Measurements from ENCODE around the gene SNX7. TPM values are rescaled to one million over a fixed set of nuclear protein-coding genes. Genes with fewer than 3 reads are reported as not detected.
A peak's percentile ranks its signal among the peaks of the same experiment; 100 is the strongest.

The SNX7 gene
- total and polyA plus RNA-seq, 9 of the 15 experiments (the other 6 are each of a cell fraction or from before 2014, with no cell fraction given), result 0.09 TPM; not detected in 8

DNA sequence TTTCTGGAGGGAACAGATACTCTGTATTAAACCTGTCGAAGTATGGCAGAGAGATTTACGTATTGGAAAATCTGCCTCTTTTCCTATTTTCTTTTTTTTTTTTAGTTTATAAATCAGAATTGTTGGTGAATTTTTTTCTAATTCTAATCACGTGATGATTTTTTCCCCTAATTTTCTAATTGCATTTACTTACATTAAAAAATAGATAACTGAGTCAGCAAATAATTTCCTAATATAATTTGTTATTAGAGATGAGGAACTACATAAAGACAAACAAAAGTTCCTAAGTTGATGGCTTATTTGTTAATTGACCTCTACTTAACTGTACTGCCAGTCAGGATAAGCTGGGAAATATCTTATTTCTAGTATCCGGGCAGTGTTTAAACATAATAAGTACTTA, 34.6 kb downstream of the SNX7 start:
- DNase-seq (ENCODE audit: extremely low read depth in 1 of 4, low spot score in 3 of 4) (no peak), FAIRE-seq (no peak), ATAC-seq (no peak)
- Histone ChIP-seq H3K4me3 (no peak overlapping the region), H3K9me3 (replicated peaks; ENCODE audit: control insufficient read depth, insufficient read depth, low read depth, low read length) (no peaks in the 10 kb centered on the region), H2AFZ (ENCODE audit: low read depth, low read length) (no peak overlapping the region), H3K36me3 (ENCODE audit: control insufficient read depth, insufficient read depth, low read length) (no peaks in the 10 kb centered on the region), H3K4me1 (replicated peaks in 1 of 2; ENCODE audit: control insufficient read depth in 2 of 2, insufficient read depth in 2 of 2, low read length in 2 of 2) (no peaks in the 10 kb centered on the region), H3K9me1 (ENCODE audit: control insufficient read depth, insufficient read depth, low read length) (no peaks in the 10 kb centered on the region), H3K4me2 (ENCODE audit: insufficient read depth, low read length) (no peak overlapping the region), H3K79me2 (ENCODE audit: control insufficient read depth, insufficient read depth, low read length) (no peaks in the 10 kb centered on the region), H3K9ac (ENCODE audit: insufficient read depth in 1 of 2, low read depth in 2 of 2, low read length in 2 of 2) (no peak overlapping the region), H3K27ac (ENCODE audit: extremely low read depth, low read depth, low read length) (no peak overlapping the region), H3K27me3 (ENCODE audit: control insufficient read depth in 2 of 2, insufficient read depth in 2 of 2, low read length in 2 of 2) (no peaks in the 10 kb centered on the region), H4K20me1 (replicated peaks; ENCODE audit: control insufficient read depth, insufficient read depth, low read length) (no peaks in the 10 kb centered on the region)
- CTCF ChIA-PET (ENCODE audit: low intra/inter-chr PET ratio), result no interaction called here
- whole genome bisulfite sequencing (ENCODE audit: insufficient coverage, low coverage, missing lambda C conversion rate), result 4% methylated on average over 4 of the region's 4 CpGs
- intact Hi-C loops (cut with micrococcal nuclease) (no loop called here), in situ Hi-C loops (cut with MboI) (no loop called here)
- POLR2A ChIA-PET, result no interaction called here
- BruUV-seq (replicated peaks), result no TSS peak
- TF ChIP-seq HDAC8 (tag; IDR thresholded peaks at IDR 0.05) (no peak), HNRNPLL (IDR thresholded peaks at IDR 0.05; ENCODE audit: low read depth, low read length, poor library complexity, severe bottlenecking) (no peak), CCNT2 (IDR thresholded peaks at IDR 0.05; ENCODE audit: borderline replicate concordance, extremely low read depth, insufficient read length, low read depth, low read length) (no peak), MAFF (IDR thresholded peaks at IDR 0.05; ENCODE audit: low read length) (peak; percentile 45; the same call in 1 of the 2 replicates), ELF2 (CRISPR knock-in tag; IDR thresholded peaks at IDR 0.05) (no peak), MAFG (tag; conservative IDR thresholded peaks at IDR 0.05) (0 out of 2 replicates have a peak, but pooled peaks have one; percentile 27), ZNF316 (IDR thresholded peaks at IDR 0.05) (peak; percentile 77), BRCA1 (IDR thresholded peaks at IDR 0.05) (no peak), BRCA1 (CRISPR knock-in tag; IDR thresholded peaks at IDR 0.05) (no peak), SETDB1 (IDR thresholded peaks at IDR 0.05; ENCODE audit: low read length) (no peak), MAFK (IDR thresholded peaks at IDR 0.05; ENCODE audit: low read length) (peak; percentile 31; the same call in 1 of the 2 replicates), EP300 (IDR thresholded peaks at IDR 0.05; ENCODE audit: low read length) (no peak), LEF1 (IDR thresholded peaks at IDR 0.05) (no peak), NFXL1 (CRISPR knock-in tag; IDR thresholded peaks at IDR 0.05) (no peak), ZNF668 (CRISPR knock-in tag; IDR thresholded peaks at IDR 0.05) (no peak), NFYB (IDR thresholded peaks at IDR 0.05; ENCODE audit: extremely low read depth, insufficient read length) (no peak), TAF7 (tag; IDR thresholded peaks at IDR 0.05) (no peak)
- TF ChIP-seq, protein P1, sequence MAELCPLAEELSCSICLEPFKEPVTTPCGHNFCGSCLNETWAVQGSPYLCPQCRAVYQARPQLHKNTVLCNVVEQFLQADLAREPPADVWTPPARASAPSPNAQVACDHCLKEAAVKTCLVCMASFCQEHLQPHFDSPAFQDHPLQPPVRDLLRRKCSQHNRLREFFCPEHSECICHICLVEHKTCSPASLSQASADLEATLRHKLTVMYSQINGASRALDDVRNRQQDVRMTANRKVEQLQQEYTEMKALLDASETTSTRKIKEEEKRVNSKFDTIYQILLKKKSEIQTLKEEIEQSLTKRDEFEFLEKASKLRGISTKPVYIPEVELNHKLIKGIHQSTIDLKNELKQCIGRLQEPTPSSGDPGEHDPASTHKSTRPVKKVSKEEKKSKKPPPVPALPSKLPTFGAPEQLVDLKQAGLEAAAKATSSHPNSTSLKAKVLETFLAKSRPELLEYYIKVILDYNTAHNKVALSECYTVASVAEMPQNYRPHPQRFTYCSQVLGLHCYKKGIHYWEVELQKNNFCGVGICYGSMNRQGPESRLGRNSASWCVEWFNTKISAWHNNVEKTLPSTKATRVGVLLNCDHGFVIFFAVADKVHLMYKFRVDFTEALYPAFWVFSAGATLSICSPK (IDR thresholded peaks at IDR 0.05; ENCODE audit: borderline replicate concordance), result no peak
- TF ChIP-seq, protein P2, sequence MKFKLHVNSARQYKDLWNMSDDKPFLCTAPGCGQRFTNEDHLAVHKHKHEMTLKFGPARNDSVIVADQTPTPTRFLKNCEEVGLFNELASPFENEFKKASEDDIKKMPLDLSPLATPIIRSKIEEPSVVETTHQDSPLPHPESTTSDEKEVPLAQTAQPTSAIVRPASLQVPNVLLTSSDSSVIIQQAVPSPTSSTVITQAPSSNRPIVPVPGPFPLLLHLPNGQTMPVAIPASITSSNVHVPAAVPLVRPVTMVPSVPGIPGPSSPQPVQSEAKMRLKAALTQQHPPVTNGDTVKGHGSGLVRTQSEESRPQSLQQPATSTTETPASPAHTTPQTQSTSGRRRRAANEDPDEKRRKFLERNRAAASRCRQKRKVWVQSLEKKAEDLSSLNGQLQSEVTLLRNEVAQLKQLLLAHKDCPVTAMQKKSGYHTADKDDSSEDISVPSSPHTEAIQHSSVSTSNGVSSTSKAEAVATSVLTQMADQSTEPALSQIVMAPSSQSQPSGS (CRISPR knock-in tag; IDR thresholded peaks at IDR 0.05), result no peak
- TF ChIP-seq, protein P3, sequence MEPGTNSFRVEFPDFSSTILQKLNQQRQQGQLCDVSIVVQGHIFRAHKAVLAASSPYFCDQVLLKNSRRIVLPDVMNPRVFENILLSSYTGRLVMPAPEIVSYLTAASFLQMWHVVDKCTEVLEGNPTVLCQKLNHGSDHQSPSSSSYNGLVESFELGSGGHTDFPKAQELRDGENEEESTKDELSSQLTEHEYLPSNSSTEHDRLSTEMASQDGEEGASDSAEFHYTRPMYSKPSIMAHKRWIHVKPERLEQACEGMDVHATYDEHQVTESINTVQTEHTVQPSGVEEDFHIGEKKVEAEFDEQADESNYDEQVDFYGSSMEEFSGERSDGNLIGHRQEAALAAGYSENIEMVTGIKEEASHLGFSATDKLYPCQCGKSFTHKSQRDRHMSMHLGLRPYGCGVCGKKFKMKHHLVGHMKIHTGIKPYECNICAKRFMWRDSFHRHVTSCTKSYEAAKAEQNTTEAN (CRISPR knock-in tag; IDR thresholded peaks at IDR 0.05), result no peak
- TF ChIP-seq, protein P4, sequence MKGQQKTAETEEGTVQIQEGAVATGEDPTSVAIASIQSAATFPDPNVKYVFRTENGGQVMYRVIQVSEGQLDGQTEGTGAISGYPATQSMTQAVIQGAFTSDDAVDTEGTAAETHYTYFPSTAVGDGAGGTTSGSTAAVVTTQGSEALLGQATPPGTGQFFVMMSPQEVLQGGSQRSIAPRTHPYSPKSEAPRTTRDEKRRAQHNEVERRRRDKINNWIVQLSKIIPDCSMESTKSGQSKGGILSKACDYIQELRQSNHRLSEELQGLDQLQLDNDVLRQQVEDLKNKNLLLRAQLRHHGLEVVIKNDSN (CRISPR knock-in tag; IDR thresholded peaks at IDR 0.05), result no peak
